Inferior parietal cortex (tissue), 1 donor: ENCODE data around the gene KCTD13.
"Not testable (repeated sequence)": the region's sequence is repeated elsewhere in the genome, so short reads cannot be mapped to it uniquely, and the experiment has no call there.

Experiments used
- DNase-seq: peaks from one replicate; pipeline ENCODE4 v3.0.0-alpha.2; 2016; ENCODE audit errors: extremely low spot score

The KCTD13 gene

GRCh38 chr16:29947897-29948296 lies 21.9 kb upstream of the KCTD13 start:
- DNase-seq: no peak

GRCh38 chr16:29943846-29944799 lies 18.1 kb upstream of the KCTD13 start:
- DNase-seq: no peak

GRCh38 chr16:29940656-29941055 lies 14.6 kb upstream of the KCTD13 start:
- DNase-seq: no peak

DNA sequence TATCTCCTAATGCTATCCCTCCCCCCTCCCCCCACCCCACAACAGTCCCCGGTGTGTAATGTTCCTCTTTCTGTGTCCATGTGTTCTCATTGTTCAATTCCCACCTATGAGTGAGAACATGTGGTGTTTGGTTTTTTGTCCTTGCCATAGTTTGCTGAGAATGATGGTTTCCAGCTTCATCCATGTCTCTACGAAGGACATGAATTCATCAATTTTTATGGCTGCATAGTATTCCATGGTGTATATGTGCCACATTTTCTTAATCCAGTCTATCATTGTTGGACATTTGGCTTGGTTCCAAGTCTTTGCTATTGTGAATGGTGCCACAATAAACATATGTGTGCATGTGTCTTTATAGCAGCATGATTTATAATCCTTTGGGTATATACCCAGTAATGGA lies 5.7 kb upstream of the KCTD13 start:
- not testable (repeated sequence) for DNase-seq

- peak; percentile 19 for DNase-seq
These were observed 1.3 kb upstream of the KCTD13 start for GRCh38 chr16:29927070-29927905.

DNA sequence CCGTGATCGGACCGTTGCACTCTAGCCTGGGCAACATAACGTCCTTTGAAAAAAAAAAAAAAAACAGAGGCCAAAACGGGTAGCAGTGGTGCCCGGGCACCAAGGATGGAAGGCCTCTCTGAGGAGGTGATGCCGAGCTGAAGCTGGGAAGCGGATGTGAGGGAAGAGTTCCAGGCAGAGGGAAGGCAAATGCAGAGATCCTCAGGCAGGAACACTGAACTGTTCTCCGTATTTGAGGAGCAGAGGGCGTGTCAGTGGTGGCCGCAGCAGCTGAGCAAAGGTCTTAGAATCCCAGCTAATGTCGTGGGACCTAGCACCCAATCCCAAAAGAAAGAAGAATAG lies 656 bp upstream of the KCTD13 start:
- DNase-seq: no peak

DNA sequence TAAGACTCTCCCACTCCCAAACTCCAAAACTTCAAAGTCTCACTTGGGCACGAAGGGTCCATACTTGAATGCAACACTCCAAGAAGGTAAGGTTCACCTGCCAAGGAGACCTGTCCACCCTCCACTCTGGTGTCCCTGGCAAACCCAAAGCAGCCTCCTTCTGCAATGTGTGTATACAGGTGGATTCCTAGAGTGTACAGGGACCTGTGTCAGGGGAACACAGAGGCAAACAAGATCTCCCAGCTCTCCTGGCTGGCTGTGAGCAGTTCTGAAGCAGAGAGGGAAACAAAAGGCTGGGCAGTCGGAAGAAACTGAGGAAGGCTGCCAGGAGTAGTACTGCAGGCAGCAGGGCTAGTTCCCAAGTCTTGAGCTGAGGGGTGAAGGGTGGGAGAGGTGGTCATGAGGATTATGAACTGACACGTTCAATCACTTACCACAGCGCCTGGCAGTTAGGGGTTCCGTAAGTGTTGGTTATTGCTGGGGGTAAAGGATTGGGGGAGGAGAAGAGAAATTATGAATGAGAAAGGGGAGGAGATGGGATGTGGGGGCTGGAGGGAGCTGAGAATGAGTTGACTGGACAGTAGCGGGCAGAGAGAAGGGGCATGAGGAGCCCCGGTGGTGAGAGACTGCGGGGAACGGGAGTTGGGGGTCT lies 795 bp downstream of the KCTD13 start:
- DNase-seq: no peak

- no peak for DNase-seq
These were observed 3.0 kb downstream of the KCTD13 start for GRCh38 chr16:29922986-29923501.

- no peak for DNase-seq
These were observed 3.7 kb downstream of the KCTD13 start for GRCh38 chr16:29922326-29922725.

- peak; percentile 69 for DNase-seq
These were observed 5.0 kb downstream of the KCTD13 start for GRCh38 chr16:29921034-29921385.

GRCh38 chr16:29920288-29921033 lies 5.6 kb downstream of the KCTD13 start:
- peak; percentile 76 for DNase-seq

GRCh38 chr16:29916979-29917378 lies 9.0 kb downstream of the KCTD13 start:
- no peak for DNase-seq

DNA sequence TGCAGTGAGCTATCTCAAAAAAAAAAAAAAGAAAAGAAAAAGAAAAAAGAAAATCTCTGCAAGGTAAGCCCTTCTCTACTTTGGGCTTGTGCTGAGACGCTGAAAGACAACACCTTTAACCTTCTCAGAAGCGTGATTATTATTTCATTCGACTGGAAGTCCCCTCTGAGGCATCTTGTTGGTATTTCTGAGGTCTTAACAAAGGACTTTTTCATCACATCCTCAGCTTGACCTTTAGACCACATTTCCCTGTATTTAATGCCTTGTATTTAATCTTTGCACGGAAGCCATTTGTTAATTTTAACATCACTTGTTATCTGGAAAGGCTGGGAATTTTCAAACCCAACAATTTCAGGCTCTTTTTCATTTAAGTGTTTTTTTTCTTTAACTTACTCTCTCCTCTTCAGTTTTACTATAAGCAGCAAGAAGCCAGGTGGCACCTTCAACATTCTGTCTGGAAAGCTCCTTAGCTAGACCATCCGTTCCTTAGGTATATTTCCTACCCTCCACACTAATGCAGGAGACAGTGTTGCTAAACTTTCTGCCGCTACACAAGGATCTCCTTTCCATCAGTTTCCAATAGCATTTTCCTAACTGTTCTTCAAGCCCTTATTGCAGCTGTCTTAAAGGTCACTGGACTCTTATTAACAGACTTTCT lies 10.3 kb downstream of the KCTD13 start:
- DNase-seq: no peak

- DNase-seq: no peak
These were observed 12.5 kb downstream of the KCTD13 start for GRCh38 chr16:29913514-29913913.

DNA sequence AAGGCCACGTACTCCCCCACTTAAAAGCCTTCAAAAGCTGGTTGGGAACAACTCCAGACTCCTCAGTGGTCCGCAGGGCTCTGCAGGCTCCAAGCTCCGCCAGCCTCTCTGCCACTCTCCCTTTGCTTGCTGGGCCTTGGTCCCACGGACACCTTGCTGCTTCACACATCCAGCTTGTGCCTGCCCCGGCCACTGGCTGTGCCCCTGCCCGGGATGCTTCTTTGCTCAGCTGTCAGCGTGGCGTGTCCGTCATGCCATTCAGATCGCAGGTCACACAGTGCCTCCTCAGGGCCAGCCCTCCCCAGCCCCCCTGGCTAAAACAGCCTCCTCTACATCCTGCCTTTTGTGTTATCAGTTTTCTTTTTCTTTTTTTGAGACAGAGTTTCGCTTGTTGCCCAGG lies 13.9 kb downstream of the KCTD13 start:
- DNase-seq: no peak

DNA sequence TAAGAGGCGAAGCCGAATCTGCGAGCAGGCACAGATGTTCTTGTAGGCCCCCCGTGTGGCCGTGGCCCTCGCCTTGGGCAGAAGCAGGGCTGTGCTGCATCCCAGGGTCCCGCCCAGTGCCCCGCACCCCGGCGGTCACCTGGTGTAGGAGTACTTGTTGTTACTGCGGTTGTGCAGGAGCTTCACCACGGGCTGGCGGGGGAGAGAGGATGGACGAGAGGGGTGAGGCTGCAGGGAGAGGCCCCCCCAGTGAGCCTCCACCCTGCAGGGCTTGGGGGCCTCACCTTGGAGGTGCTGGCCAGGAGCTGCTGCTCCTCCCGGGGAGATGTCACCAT lies 14.4 kb downstream of the KCTD13 start:
- no peak for DNase-seq

DNA sequence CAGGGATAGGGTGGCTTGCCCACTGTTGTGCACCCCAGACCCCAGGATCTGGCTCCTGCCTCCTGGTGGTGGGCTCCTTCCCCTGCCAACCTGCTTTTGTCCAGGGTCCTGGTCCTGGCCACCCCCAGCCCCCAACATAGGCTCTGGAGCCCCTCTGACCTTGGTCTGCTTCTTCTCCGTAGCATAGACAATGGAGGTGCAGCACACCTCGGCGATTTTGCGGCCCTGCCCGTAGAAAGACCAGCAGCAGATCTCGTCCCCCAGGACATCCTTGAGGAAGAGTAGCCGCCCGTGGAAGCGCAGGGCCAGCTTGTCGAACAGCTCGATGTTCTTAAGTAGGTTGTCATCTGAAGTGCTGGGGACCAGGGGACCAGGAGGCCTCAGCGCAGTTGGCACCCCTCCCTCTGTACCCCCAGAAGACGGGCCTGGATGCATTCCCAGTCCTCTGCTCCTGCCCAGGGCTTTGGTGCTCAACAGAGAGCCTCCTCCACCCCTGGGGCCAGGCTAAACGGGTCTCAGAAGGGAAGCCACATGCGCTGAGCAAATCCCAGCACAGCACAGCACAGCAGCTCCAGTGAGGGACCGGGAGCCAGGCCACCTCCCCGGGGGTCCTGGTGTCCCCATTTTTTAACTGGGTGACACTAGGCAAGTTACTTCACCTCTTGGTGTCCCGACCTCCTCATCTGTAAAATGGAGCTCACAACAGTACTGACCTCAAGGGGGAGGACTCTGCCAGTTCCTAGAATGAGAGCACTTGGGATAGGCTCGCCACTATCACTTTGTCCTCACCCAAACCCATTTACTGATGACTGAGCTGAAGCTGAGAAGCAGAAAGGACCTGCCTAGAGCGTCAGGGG lies 15.0 kb downstream of the KCTD13 start:
- no peak for DNase-seq

DNA sequence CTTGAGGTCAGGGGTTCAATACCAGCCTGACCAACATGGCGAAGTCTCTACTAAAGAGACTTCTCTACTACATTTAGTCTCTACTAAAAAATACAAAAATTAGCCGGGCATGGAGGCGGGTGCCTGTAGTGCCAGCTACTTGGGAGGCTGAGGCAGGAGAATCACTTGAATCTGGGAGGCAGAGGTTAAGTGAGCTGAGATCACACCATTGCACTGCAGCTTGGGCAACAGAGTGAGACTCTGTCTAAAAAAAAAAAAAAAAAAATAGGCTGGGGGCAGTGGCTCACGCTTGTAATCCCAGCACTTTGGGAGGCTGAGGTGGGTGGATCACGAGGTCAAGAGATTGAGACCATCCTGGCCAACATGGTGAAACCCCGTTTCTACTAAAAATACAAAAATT lies 16.2 kb downstream of the KCTD13 start:
- DNase-seq: not testable (repeated sequence)

GRCh38 chr16:29909391-29909790 lies 16.6 kb downstream of the KCTD13 start:
- DNase-seq: no peak

GRCh38 chr16:29908719-29909220 lies 17.3 kb downstream of the KCTD13 start:
- no peak for DNase-seq
